Umbilical cord (tissue), 2 donors: ENCODE measurements around the gene ARHGEF37. TPM values are rescaled to one million over a fixed set of nuclear protein-coding genes. Genes with fewer than 3 reads are reported as not detected.
"Not testable (repeated sequence)": the region's sequence is repeated elsewhere in the genome, so short reads cannot be mapped to it uniquely, and the experiment has no call there.

Experiments
- DNase-seq: peaks from one replicate; pipeline ENCODE4 v3.0.0-alpha.2; 2015; ENCODE audit warnings: low spot score
- total RNA-seq: library from RNA; depleted of rRNA; stranded (reverse); fragments of >200 nt; gene quantifications from one replicate; pipeline ENCODE4 v1.2.3, GENCODE V29; 2014; ENCODE audit warnings: low replicate concordance; ENCODE audit not compliant: insufficient read depth

ARHGEF37 gene
- total RNA-seq, 1 donor from 2014 or later = 3.6 TPM

DNA sequence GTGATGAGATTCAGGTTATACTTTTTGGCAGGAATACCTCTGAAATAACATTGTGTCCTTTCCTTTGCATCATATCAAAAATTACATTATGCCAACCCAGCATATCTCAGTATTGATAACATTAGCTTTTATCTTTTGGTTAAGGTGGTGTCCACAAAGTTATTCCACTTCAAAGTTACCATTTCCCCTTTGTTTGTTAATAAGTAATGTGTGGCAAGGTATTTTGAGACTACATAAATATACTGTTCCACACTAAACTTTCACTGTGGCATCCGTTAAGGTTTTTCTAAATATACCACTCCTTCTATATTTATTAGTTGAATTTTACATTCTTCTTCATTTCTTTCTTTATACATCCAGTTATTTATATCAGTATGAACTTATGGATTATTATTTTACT is 14.1 kb upstream of the ARHGEF37 start:
- DNase-seq = no peak

DNA sequence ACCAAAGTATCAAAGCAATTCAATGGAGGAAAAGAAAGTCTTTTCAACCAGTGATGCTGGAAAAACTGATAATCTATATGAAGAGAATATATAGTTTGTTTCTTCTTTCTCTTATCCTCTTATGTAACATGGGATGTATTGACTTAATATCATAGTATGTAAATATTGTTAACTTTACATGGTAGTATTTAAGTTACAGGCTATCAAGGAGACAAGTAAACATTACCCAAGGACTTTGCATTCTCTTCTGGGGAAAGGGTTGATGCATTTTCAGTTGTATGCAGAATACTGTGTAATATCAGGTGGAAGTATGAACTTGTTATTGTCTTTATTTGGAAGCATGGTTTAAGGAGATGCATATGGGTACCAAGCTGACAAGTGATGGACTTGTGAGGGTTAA is 9.1 kb upstream of the ARHGEF37 start:
- no peak for DNase-seq

DNA sequence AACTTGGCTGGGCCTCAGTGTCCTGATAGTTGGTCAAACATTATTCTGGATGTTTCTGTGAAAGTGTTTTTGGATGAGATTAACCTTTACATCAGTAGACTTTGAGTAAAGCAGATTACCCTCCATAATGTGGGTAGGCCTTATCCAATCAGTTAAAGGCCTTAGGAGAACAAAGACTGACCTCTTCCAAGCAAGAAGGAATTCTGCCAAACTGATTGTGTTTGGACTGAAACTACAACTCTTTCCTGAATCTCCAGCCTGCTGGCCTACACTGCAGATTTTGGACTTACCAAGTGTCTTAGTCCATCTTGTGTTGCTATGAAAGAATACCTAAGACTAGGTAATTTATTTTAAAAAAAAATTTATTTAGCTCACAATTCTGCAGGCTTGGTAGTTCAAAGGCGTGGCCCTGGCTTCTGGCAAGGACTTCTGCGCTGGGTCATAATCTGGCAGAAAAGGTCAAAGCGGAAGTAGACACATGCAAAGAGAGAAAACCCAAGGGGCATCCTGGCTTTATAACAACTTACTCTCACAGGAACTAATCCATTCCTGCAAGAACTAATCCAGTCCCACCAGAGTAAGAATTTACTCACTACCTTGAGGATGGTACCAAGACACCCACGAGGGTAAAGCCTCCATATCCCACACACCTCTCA is 8.6 kb upstream of the ARHGEF37 start:
- DNase-seq = no peak

DNA sequence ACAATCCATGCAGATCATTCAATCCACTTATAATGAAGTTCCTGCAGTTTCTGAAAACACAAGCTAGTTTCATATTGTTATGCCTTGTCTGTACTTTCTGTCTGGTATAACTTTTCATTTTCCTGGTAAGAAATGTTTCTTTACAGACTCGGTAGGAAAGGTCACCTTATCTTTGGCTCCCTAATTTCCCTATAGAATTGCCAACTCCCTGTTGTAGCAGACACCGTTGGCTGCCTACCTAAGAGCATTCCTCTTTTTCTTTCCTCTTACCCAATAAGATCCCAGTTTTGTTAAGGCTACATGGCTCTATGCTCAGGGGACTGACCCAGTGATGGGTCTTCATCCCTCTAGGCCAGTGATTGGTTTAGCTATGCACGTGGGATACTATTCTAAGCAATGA is 6.2 kb upstream of the ARHGEF37 start:
- no peak for DNase-seq

DNA sequence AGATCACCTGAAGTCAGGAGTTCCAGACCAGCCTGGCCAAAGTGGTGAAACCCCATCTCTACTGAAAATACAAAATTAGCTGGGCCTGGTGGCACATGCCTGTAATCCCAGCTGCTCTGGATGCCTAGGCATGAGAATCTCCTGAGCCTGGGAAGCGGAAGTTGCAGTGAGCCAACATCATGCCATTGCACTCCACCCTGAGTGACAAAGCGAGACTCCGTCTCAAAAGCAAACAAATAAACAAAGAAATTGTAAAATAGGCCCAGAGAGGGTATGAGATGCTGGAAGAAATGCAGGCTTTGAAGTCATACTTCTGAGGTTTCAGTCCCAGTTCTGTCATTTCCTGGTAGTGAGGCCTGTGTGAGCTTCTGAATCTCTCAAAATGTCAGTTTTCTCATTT is 5.3 kb upstream of the ARHGEF37 start:
- DNase-seq = no peak

DNA sequence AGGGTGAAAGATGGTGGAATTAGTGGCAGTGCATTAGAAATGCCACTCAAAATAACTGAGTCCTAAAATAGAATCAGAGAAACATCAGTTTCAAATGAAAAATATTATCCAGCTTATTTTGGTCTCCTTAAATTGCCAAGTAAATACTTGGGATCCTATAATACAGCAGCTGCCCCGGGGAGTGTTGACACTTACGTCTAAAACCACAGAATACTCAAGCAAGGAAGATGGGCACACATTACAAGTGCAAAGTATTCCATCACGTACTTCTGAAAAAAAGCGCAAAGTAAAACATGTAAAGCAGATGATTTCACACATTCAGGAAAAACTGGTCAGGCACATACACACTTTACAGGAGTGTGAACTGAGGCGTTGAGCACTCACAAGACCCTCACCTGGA is 2.4 kb upstream of the ARHGEF37 start:
- DNase-seq = no peak

DNA sequence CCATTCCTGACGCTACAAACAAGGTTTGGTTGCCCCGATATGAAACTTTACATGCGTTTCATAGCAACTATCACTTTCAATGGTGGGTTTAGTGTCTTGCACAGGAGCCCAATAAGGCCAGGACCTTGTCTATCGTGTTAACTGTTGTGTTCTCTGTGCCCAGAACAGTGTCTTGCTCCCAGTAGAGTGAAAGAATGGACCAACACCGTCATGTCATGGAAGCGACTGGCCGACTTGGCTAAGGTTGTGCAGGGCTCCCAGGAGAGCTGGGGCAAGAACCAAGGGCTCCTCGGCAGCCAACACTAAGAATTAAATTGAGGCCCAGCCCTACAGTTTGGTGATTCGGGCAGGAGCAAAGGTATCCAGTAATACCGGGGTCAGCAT is 498 bp upstream of the ARHGEF37 start:
- no peak for DNase-seq

DNA sequence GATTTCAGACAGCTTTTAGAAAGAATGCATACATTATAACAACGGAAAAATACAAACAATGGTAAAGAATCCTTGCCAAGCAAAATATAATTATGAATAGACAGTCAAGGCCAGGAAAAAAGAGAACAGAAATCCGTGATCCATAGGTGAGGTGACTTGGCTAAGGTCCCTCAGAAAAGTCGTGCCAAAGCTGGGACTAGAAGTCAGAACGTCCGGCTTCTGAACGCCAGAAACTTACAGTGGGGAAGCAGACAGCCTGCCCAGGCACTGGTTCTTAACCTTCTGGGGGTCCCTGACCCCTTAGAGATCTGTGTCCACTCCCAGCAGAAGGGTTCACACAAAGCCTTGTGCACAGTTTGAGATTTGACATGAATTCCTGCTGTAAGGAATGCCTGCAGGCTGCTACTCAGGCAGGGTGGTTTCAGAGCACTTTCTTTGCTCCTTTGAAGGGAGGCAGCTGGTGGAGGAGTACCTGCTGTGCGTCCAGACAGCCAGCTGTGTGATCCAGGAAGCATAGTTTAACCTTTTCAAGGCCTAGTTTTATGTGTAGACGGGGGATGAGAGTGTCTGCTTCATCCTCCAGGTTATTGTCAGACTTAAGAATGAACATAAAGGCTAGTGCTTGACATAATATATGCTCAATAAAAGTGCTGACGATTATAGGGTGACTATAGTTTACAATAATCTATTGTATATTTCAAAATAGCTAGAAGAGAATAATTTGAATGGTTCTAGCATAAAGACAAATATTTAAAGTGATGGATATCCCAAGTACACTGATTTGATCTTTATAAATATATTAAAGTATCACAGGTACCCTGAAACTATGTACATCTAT is 852 bp downstream of the ARHGEF37 start:
- DNase-seq = peak; percentile 32

DNA sequence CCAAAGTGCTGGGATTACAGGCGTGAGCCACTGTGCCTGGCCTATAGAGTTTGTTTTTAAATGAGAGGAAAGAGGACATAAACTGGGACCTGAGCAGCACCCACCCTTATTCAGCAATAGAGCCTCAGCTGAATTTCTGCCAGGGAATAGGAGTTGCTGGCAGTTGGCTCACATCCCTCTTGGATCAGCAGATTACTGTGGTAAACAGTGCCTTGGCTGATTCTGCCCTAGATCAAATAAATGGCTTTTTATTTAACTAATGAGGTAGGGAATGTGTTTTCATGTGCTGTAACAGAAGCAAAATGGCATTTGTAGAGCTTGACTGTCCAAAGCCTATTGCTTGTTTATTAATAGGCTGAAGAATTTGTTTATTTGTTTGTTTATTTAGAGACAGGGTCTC is 2.1 kb downstream of the ARHGEF37 start:
- DNase-seq = peak; percentile 67

DNA sequence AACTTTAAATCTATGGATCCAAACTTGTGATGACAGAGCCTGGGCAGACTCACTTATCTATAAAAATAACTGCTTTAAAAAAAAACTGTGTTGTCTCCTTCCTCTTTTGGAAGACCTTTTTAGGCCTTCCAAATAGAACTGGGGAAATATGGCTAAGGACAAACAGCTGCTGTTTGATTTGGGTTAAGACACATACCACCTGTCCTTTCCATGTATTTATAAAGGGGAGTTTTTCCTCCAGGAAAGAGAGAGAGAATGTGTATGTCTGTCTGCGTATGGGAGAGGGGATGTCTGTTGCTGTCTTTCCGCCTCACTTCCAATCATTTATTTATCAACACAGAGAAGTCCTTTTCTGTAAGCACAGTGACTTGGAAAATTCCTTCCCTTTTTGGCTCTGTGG is 2.8 kb downstream of the ARHGEF37 start:
- peak; percentile 25 for DNase-seq

DNA sequence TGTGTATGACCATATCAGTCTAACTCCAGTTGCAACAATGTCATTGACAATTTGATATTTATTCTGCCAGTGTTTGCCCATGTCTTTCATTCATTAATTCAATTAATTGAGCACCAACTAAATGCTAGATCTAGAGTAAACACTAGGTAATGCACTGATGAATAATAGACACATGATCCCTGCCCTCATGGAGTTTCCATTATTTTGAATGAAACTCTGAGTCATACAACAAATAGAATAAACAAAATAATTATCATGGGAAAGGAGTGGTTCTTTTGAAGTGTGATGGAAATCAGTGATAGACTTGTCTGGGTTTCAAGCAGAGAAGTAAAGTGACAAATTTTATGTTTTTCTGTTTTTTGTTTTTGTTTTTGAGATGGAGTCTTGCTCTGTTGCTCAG is 4.6 kb downstream of the ARHGEF37 start:
- DNase-seq = no peak

DNA sequence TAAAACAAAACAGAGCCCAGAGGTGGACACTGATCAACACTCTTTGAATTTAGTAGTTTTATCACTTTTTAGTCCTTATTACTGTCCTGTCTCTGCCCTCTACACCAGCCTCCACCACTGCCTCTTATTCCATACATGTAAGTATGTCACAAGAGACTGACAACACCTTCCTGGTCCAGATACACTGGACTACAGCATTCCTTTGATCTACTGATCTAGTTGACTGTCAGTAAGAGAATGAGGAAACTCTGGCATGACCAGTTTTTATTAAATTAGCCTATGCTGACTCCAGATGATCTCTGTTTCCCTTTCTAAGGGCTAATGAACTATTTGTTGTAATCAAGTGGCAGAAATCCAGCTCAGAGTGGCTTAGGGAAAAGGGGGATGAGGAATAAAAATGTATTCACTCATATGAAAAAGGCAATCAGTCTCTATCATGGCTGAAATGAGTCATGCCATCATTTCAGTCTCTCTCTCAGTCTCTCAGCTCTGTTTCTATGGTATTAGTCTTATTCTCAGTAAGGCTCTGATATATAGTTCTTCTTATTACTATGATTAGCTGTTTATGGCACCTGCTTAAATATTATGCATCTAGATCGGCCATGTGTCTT is 5.5 kb downstream of the ARHGEF37 start:
- DNase-seq = peak; percentile 14

DNA sequence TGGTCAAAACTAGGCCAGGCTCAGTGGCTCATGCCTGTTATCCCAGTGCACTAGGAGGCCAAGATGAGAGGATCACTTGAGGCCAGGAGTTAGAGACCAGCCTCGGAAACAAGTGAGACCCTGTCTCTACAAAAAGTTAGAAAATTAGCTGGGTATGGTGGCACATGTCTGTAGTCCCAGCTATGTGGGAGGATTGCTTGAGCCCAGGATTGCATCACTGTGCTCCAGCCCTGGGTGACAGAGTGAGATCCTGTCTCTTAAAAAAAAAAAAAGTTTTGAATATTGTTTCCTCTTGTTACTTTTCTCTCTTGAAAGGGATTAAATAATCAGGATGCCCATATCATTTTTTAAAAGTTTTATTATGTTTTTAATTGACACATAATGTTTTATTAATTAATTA is 7.6 kb downstream of the ARHGEF37 start:
- DNase-seq = no peak

DNA sequence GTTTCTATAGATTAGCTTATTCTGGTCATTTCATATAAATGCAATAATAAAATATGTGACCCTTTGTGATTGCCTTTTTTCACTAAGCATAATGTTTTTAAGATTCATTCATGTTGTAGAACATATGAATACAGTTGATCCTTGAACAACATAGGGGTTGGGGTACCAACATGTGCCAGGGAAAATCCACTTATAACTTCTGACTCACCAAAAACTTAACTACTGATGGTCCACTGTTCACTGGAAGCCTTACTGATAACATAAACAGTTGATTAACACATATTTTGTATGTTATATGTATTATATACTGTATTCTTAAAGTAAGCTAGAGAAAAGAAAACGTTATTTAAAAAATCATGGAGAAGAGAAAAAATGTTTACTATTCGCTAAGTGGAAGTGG is 12.1 kb downstream of the ARHGEF37 start:
- no peak for DNase-seq

DNA sequence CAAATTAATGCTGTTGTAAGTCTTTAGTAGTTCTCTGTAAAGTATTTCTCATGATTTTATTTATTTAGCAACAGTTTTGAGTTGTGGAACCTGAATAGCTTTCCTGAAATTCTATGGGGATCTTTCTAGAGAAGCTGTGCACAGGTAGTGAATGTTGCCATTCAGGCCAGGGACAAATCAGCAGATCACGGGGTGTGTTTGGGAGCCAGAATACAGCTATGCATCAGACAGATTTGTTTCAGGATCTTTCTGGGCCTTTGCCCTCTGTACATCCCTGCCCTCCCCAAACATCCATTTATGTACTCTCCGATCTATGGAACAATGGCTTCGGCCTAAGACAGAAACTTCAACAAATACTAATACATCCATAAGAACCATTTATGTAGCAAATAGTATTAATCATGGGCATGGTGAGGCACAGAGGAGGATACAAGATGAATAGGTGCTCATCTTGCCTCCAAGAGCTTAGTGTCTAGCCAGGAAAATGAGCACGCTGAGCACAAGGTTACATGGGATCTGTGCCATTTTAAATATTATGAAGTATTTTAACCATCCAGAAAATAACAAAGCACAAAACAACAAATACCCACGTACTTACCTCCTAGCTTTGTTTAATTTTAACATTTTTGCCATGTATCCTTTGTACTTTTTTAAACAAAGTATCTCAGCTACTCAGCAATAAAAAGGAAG is 13.1 kb downstream of the ARHGEF37 start:
- DNase-seq = no peak

DNA sequence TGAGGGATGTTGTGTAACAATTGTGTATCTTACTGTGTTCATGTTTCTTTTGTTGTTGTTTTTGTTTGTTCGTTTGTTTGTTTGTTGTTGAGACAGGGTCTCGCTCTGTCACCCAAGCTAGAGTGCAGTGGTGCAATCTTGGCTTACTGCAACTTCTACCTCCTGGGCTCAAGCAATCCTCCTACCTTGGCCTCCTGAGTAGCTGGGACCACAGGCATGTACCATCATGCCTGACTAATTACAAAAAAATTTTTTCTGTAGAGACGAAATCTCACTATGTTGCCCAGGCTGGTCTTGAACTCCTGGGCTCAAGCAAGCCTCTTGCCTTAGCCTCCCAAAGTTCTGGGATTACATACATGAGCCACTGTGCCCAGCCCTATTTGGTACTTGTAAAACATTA is 13.8 kb downstream of the ARHGEF37 start:
- not testable (repeated sequence) for DNase-seq

DNA sequence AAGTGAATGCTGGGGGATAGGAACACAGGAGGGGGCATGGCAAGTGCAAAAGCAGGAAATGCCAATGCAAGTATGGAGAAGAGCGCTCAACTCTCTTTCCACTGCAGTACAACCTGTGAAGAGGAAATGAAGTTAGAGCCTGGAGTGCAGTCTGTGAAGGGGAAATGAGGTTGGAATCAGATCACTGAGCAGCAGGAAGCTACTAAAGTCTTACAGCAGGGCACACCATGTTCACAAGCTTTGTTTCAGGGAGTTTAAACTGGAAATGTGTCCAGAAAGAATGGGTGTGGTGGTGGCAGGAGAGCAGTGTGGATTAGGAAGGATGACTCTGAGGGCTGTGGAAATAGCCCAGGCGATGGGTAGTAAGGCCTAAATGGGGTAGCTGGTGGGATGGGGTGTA is 15.4 kb downstream of the ARHGEF37 start:
- peak; percentile 59 for DNase-seq

DNA sequence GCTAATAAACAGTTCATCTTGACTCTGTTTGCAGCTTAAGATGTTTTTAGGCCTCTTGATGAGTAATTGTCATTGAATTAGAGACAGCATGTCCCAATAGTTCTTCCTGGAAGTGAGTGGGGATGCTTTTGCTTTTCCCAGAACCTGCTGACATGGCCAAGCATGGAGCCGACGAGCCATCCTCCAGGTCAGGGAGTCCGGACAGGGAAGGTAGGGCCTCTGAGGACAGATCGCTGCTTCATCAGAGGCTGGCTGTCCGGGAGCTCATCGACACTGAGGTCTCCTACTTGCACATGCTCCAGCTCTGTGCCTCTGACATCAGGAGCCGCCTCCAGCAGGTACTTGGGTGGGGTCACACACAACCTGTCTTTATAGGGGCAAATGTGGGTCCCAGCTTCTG is 16.3 kb downstream of the ARHGEF37 start:
- DNase-seq = no peak

DNA sequence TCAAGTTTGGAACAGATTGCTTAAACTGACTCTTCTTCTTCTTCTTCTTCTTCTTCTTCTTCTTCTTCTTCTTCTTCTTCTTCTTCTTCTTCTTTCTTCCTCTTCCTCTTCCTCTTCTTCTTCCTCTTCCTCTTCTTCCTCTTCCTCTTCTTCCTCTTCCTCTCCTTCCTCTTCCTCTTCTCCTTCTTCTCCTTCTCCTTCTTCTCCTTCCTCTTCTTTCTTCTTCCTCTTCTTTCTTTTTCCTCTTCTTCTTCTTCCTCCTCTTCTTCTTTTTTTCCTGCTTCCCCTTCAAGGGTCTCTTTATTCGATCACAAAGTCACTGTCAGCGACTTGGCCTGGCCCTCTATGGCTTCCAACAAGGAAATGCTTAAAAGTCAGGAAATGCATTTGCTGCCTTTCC is 16.9 kb downstream of the ARHGEF37 start:
- DNase-seq = not testable (repeated sequence)

DNA sequence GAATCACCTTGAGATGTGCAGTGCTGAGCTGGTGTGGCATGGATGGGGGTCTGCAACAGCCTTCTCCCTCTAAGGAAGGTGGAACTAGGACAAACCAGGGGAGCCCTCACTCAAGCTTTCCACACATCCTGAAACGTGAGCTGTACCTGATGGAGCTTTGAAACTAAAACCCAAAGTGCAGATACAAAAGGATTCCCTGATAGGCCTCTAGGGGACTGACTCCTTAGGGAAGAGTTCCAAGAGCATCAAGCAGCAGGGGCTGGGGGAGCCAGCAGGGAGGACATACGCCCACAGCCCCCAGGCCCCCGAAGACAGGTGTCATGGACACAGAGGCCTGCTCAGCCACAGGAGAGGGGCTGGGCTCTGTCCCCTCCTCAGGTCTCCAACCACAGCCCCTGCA is 17.7 kb downstream of the ARHGEF37 start:
- DNase-seq = no peak

DNA sequence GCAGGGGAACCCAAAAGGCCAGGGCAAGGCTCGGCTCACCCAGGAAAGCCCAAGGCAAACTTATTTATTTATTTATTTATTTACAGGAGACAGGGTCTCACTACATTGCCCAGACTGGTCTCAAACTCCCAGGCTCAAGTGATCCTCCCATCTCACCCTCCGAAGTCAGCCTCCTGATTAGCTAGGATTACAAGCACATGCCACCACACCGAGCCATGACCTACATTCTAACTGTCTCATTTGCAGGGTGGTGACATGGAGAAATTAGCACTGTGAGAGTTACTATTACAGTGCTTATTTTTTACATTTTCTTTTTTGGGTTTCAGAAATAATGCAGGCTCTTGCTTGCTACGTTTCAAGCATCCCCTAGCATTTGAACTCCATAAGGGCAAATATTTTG is 18.1 kb downstream of the ARHGEF37 start:
- DNase-seq = no peak

DNA sequence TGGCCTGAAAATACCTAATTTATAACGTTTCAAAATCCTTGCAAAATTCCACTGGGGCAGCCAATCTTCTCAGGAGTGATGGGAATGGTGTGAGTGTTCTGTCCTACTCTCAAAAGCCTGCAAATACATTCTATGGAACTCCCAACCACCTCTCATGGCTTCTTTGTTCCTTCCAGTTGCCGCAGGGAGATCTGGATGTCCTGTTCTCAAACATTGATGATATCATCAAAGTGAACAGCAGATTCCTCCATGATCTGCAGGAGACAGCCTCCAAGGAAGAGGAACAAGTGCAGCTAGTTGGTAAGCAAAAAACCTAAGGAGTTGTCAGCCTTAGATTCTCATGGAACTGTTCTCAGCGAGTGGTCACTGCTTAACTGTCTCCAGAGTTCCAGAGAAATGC is 19.6 kb downstream of the ARHGEF37 start:
- DNase-seq = no peak
